Activated T-cell treated with anti-CD3 and anti-CD28 coated beads for 1 hour (primary cell): ENCODE data around the gene ASPDH.

ENCODE experiments used
- DNase-seq: peaks from one replicate; pipeline ENCODE4 v3.0.0-alpha.2; 2020; ENCODE audit warnings: low read depth

Gene ASPDH

GRCh38 chr19:50513746-50514345, at the start of gene ASPDH:
Gene ASPDH (minus strand): TSS chr19:50513913. CDS start chr19:50513823, 90 bp downstream.
- no peak for DNase-seq

GRCh38 chr19:50562996-50563395, 49.3 kb upstream of the ASPDH start:
- DNase-seq, result no peak

GRCh38 chr19:50562329-50562728, 48.6 kb upstream of the ASPDH start:
- DNase-seq, result no peak

- DNase-seq, result no peak
Measured at GRCh38 chr19:50559636-50560035, 45.9 kb upstream of the ASPDH start.

- no peak for DNase-seq
Measured at GRCh38 chr19:50558449-50558848, 44.7 kb upstream of the ASPDH start.

- DNase-seq, result no peak
Measured at GRCh38 chr19:50558039-50558438, 44.3 kb upstream of the ASPDH start.

- DNase-seq, result no peak
Measured at GRCh38 chr19:50557009-50557613, 43.4 kb upstream of the ASPDH start.

GRCh38 chr19:50556282-50557008, 42.7 kb upstream of the ASPDH start:
- DNase-seq, result peak; percentile 71

GRCh38 chr19:50555450-50556281, 42.0 kb upstream of the ASPDH start:
- no peak for DNase-seq

GRCh38 chr19:50555033-50555432, 41.3 kb upstream of the ASPDH start:
- DNase-seq, result no peak

GRCh38 chr19:50554212-50554611, 40.5 kb upstream of the ASPDH start:
- DNase-seq, result no peak

- DNase-seq, result no peak
Measured at GRCh38 chr19:50553134-50553703, 39.5 kb upstream of the ASPDH start.

GRCh38 chr19:50552540-50552939, 38.8 kb upstream of the ASPDH start:
- no peak for DNase-seq

GRCh38 chr19:50551715-50552187, 38.0 kb upstream of the ASPDH start:
- DNase-seq, result no peak

- no peak for DNase-seq
Measured at GRCh38 chr19:50551034-50551714, 37.5 kb upstream of the ASPDH start.

GRCh38 chr19:50550594-50550966, 36.9 kb upstream of the ASPDH start:
- DNase-seq, result no peak

- DNase-seq, result no peak
Measured at GRCh38 chr19:50549927-50550593, 36.3 kb upstream of the ASPDH start.

- DNase-seq, result no peak
Measured at GRCh38 chr19:50549059-50549926, 35.6 kb upstream of the ASPDH start.

GRCh38 chr19:50548191-50549058, 34.7 kb upstream of the ASPDH start:
- DNase-seq, result no peak
